HG02852 (cell line): Measurements from ENCODE around the gene MYO19.
A peak's percentile ranks its signal among the peaks of the same experiment; 100 is the strongest.

Experiments used
- ATAC-seq: cut with Tn5 transposase; IDR thresholded peaks from one replicate; pipeline ENCODE4 v1.9.1; 2021; ENCODE audit warnings: mild to moderate bottlenecking, moderate library complexity; ENCODE audit not compliant: unreplicated experiment

MYO19 gene

GRCh38 chr17:36534840-36535668 is at the start of gene MYO19, which contains the start of gene PIGW:
Gene MYO19, minus strand, starts transcription at chr17:36534868. Its CDS starts 2,330 bp downstream, at chr17:36532538.
Gene PIGW, plus strand, starts transcription at chr17:36534987. Its CDS starts 2,115 bp downstream, at chr17:36537102.
- ATAC-seq: peak; percentile 76

- no peak for ATAC-seq
These were observed 49.1 kb upstream of the MYO19 start for GRCh38 chr17:36583787-36584186.

GRCh38 chr17:36578671-36579070 is 44.0 kb upstream of the MYO19 start:
- ATAC-seq: no peak

- no peak for ATAC-seq
These were observed 42.1 kb upstream of the MYO19 start for GRCh38 chr17:36576793-36577192.

GRCh38 chr17:36575028-36575427 is 40.4 kb upstream of the MYO19 start:
- no peak for ATAC-seq

GRCh38 chr17:36566081-36566480 is 31.4 kb upstream of the MYO19 start:
- ATAC-seq: no peak

GRCh38 chr17:36553459-36553858 is 18.8 kb upstream of the MYO19 start:
- ATAC-seq: no peak

GRCh38 chr17:36550491-36551417 is 16.1 kb upstream of the MYO19 start:
- ATAC-seq: no peak

- ATAC-seq: no peak
These were observed 13.1 kb upstream of the MYO19 start for GRCh38 chr17:36547776-36548175.

- no peak for ATAC-seq
These were observed 11.9 kb upstream of the MYO19 start for GRCh38 chr17:36546418-36547093.

- peak; percentile 71 for ATAC-seq
These were observed 11.1 kb upstream of the MYO19 start for GRCh38 chr17:36545465-36546417.

- peak; percentile 31 for ATAC-seq
These were observed 10.4 kb upstream of the MYO19 start for GRCh38 chr17:36545077-36545464.

- ATAC-seq: peak; percentile 49
These were observed 9.8 kb upstream of the MYO19 start, which contains the start of gene GGNBP2 for GRCh38 chr17:36544307-36545076. Gene GGNBP2, plus strand, starts transcription at chr17:36544919. Its CDS starts 806 bp downstream, at chr17:36545725.

GRCh38 chr17:36544044-36544306 is 9.3 kb upstream of the MYO19 start:
- no peak for ATAC-seq

- ATAC-seq: no peak
These were observed 8.1 kb upstream of the MYO19 start for GRCh38 chr17:36542755-36543154.

GRCh38 chr17:36540696-36541095 is 6.0 kb upstream of the MYO19 start:
- ATAC-seq: no peak

- no peak for ATAC-seq
These were observed 1.0 kb upstream of the MYO19 start for GRCh38 chr17:36535669-36536081.

GRCh38 chr17:36533935-36534839 is 481 bp downstream of the MYO19 start:
- peak; percentile 31 for ATAC-seq
